Measurements from ENCODE around the gene SLC38A11. TPM values are rescaled to one million over a fixed set of nuclear protein-coding genes. Genes with fewer than 3 reads are reported as not detected.

SLC38A11 gene
- total and polyA plus RNA-seq, 3 donors from 2014 or later, result 0.58 to 5.9 (median 1.2) TPM

- intact Hi-C loops (cut with DNase I; ENCODE audit: low total_unique reads), result loop anchor here (10.0 kb wide), 1 partner anchor 57 kb away; no protein-coding TSS in a partner anchor
- Histone ChIP-seq H3K4me1 (no peaks in the 10 kb centered on the region), H3K27ac (no peak overlapping the region), H3K4me3 (no peak overlapping the region), H3K9me3 (no peaks in the 10 kb centered on the region), H3K36me3 (ENCODE audit: low read depth, missing control alignments) (no peaks in the 10 kb centered on the region), H3K27me3 (no peaks in the 10 kb centered on the region)
- WGBS, 2 donors, result 53 to 75% methylated on average over 2 of the region's 2 CpGs
- DNase-seq, result no peak
- TF ChIP-seq CTCF (IDR thresholded peaks at IDR 0.05) (no peak), POLR2A (IDR thresholded peaks at IDR 0.05) (no peak)
Observed at GRCh38 chr2:164847981-164848741, 107.2 kb downstream of the SLC38A11 start.

- intact Hi-C loops (cut with DNase I; ENCODE audit: low total_unique reads), result loop anchor here (10.0 kb wide), 1 partner anchor 58 kb away; no protein-coding TSS in a partner anchor
- no peak overlapping the region for H3K4me3 ChIP-seq
- TF ChIP-seq POLR2A (IDR thresholded peaks at IDR 0.05) (no peak), CTCF (IDR thresholded peaks at IDR 0.05) (no peak)
Observed at GRCh38 chr2:164847291-164847690, 108.0 kb downstream of the SLC38A11 start.

GRCh38 chr2:164846276-164846675 is 109.0 kb downstream of the SLC38A11 start:
- Histone ChIP-seq H3K36me3 (ENCODE audit: low read depth, missing control alignments) (no peaks in the 10 kb centered on the region), H3K27me3 (no peaks in the 10 kb centered on the region), H3K4me3 (no peak overlapping the region), H3K4me1 (no peaks in the 10 kb centered on the region), H3K9me3 (no peaks in the 10 kb centered on the region), H3K27ac (no peak overlapping the region)
- TF ChIP-seq CTCF (IDR thresholded peaks at IDR 0.05) (no peak), POLR2A (IDR thresholded peaks at IDR 0.05) (no peak)
- 66 to 96% methylated on average over 2 of the region's 2 CpGs for WGBS, 2 donors
- DNase-seq, result no peak
- intact Hi-C loops (cut with DNase I; ENCODE audit: low total_unique reads), result loop anchor here (10.0 kb wide), 1 partner anchor 59 kb away; no protein-coding TSS in a partner anchor

More at GRCh38 chr2:164847291-164847690, 108.0 kb downstream of the SLC38A11 start:
- DNase-seq, result no peak
- Histone ChIP-seq H3K27me3 (no peaks in the 10 kb centered on the region), H3K27ac (no peak overlapping the region), H3K36me3 (ENCODE audit: low read depth, missing control alignments) (no peaks in the 10 kb centered on the region), H3K9me3 (no peaks in the 10 kb centered on the region), H3K4me1 (no peaks in the 10 kb centered on the region)
- WGBS, 2 donors, result 84 to 86% methylated on average over 4 of the region's 4 CpGs

Small RNAs within 50 kb of the gene (small RNA-seq; reads per million reads assigned to genes)
- gene RNA5SP110, result 0 reads per million in 2 donors
- 0 to 0.09 reads per million in 2 donors for gene RNA5SP111

Other genes with a start within 250 kb of the SLC38A11 start
- gene COBLL1, start 113.7 kb downstream of the SLC38A11 start, total RNA-seq, result 10 to 100 TPM; 14.5 to 17.3 TPM
- 5.4 TPM for gene COBLL1, start 113.7 kb downstream of the SLC38A11 start, polyA plus RNA-seq (ENCODE audit: insufficient read depth, low read depth, low replicate concordance)
- 1 to 10 TPM; 3.7 to 6.9 TPM for gene SCN3A, start 248.5 kb upstream of the SLC38A11 start, total RNA-seq
- gene SCN3A, start 248.5 kb upstream of the SLC38A11 start, polyA plus RNA-seq (ENCODE audit: insufficient read depth, low read depth, low replicate concordance), result 6.3 TPM

All from testis (tissue), 3 donors.